Left renal pelvis (tissue), 4 donors: ENCODE results near the gene HSPB1. TPM values are rescaled to one million over a fixed set of nuclear protein-coding genes. Genes with fewer than 3 reads are reported as not detected.

ENCODE experiments used
- polyA plus RNA-seq, 4 donors: library from polyadenylated mRNA; unstranded; fragments of 120-200 nt; gene quantifications; one replicate each; pipeline ENCODE4 v1.2.1, GENCODE V29; 2013; ENCODE audit not compliant: insufficient read length in 4 of 4

Gene HSPB1
- polyA plus RNA-seq, 4 donors: 135 to 257 (median 157) TPM

Other genes starting within 250 kb of the HSPB1 start
- gene SRRM3, start 100.8 kb upstream of the HSPB1 start, polyA plus RNA-seq: 1 to 10 TPM in 2 of 4 donors, under 1 TPM in 2; 0.14 to 2.2 (median 1.2) TPM
- gene YWHAG, start 56.3 kb downstream of the HSPB1 start, polyA plus RNA-seq: 100 to 1,000 TPM in 3 of 4 donors, 10 to 100 TPM in 1; 99.6 to 138 (median 127) TPM
- 1 to 10 TPM; 2.6 to 6.3 (median 3.8) TPM for gene SSC4D, start 107.0 kb downstream of the HSPB1 start, polyA plus RNA-seq
- gene ZP3, start 122.3 kb downstream of the HSPB1 start, polyA plus RNA-seq: 1 to 10 TPM in 3 of 4 donors, under 1 TPM in 1; 0.85 to 8.8 (median 2.6) TPM
- gene DTX2, start 159.0 kb downstream of the HSPB1 start, polyA plus RNA-seq: 10 to 100 TPM in 1 of 4 donors, 1 to 10 TPM in 3; 6.2 to 11.4 (median 8.4) TPM
- gene UPK3B, start 207.9 kb downstream of the HSPB1 start, polyA plus RNA-seq: 1 to 10 TPM; 1.3 to 4.7 (median 3.5) TPM
- 1 to 10 TPM in 3 of 4 donors, under 1 TPM in 1; 0.97 to 3.7 (median 1.8) TPM for gene SPDYE16, start 240.6 kb downstream of the HSPB1 start, polyA plus RNA-seq